Uterus (tissue), 2 donors: ENCODE measurements around the gene ZNF75A.

ENCODE experiments used
- POLR2A ChIP-seq, 2 donors: fragments of 450-650 bp; IDR thresholded peaks; one replicate each; pipeline ENCODE4 v1.6.1; 2016; ENCODE audit warnings: antibody characterized with exemption in 2 of 2, mild to moderate bottlenecking in 1 of 2, moderate library complexity in 1 of 2
- TF ChIP-seq, protein P1 (sequence below), 4 experiments: fragments of 200-600 bp in 2 of 4; fragments of 450-650 bp in 2 of 4; sonication (generic) in 2 of 4; IDR thresholded peaks; one replicate each; pipeline ENCODE4 v1.5.1; 2016 to 2019; ENCODE audit warnings: antibody characterized with exemption in 4 of 4, mild to moderate bottlenecking in 2 of 4, moderate library complexity in 1 of 4

- TF ChIP-seq, protein P1, sequence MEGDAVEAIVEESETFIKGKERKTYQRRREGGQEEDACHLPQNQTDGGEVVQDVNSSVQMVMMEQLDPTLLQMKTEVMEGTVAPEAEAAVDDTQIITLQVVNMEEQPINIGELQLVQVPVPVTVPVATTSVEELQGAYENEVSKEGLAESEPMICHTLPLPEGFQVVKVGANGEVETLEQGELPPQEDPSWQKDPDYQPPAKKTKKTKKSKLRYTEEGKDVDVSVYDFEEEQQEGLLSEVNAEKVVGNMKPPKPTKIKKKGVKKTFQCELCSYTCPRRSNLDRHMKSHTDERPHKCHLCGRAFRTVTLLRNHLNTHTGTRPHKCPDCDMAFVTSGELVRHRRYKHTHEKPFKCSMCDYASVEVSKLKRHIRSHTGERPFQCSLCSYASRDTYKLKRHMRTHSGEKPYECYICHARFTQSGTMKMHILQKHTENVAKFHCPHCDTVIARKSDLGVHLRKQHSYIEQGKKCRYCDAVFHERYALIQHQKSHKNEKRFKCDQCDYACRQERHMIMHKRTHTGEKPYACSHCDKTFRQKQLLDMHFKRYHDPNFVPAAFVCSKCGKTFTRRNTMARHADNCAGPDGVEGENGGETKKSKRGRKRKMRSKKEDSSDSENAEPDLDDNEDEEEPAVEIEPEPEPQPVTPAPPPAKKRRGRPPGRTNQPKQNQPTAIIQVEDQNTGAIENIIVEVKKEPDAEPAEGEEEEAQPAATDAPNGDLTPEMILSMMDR (IDR thresholded peaks at IDR 0.05) = no peak
- no peak for TF ChIP-seq POLR2A (IDR thresholded peaks at IDR 0.05)
Observed at GRCh38 chr16:3346041-3346440, 40.7 kb downstream of the ZNF75A start.
